Activated CD4-positive, alpha-beta T cell treated with anti-CD3 and anti-CD28 coated beads for 1 hour (primary cell): ENCODE results near the gene SSC5D.
"Not testable (repeated sequence)": the region's sequence is repeated elsewhere in the genome, so short reads cannot be mapped to it uniquely, and the experiment has no call there.

ENCODE experiments used
- DNase-seq: peaks from one replicate; pipeline ENCODE4 v3.0.0-alpha.2; 2020

Gene SSC5D

GRCh38 chr19:55508120-55508519, 19.9 kb downstream of the SSC5D start:
- no peak for DNase-seq

GRCh38 chr19:55516878-55517620, 28.8 kb downstream of the SSC5D start:
- peak; percentile 87 for DNase-seq

DNA sequence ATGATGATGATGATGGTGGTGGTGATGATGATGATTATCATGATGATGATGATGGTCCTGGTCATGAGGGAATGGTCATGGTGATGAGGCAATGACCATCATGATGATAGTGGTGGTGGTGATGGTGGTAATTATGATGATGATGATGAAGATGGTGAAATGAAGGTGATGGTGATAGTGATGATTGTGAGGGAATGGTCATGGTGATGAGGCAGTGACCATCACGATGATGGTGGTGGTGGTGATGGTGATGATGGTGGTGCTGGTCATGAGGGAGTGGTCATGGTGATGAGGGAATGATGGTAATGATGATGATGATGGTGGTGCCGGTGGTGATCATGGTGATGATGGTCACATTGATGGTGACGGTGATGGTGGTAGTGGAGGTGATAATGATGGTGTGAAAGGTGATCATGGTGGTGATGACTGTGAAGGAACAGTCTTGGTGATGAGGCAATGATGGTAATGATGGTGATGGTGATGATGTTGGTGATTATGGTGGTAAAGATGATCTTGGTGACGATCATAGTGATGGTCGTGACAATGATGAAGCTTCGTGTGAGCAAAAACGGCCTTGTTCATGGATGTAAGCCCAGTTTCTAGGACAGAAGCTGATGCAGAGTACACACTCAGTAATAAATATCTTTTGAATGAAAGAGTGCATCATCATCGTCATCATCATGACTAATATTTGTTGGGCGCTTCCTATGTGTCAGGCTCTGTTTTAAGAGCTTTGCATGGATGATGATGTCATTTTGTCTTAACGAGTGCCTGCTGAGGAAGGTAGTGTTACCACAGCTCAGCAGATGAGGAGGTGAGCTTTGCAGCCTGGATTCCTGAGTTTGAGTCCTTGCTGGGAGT, 31.4 kb downstream of the SSC5D start:
- DNase-seq: no peak

DNA sequence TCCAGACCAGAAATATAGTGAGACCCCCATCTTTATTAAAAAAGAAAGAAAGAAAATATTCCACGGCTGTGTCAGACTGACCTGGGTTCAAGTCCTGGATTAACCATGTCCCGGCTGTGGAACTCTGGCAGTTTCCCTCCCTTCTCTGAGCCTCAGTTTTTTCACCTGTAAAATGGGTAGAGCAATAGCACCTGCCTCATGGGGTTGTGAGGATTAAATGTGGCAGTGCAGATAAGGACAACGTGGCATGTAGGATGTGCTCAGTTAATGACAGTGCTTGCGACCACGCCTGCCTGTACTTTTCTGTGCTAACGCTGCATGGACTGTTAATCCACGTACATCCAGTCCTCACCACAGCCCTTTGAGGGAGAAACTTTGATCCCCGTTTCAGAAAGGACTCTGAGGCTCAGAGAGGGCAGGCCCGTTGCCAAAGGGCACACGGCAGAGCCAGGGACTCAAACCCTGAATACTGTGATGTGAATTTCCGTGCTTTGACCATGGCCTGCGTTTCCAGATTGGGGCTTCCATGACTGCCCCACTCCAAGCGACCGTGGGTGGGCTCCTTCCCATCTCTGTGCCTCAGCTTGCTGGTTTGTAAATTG, 32.6 kb downstream of the SSC5D start:
- DNase-seq: no peak

GRCh38 chr19:55525289-55526101, 37.3 kb downstream of the SSC5D start:
- DNase-seq: no peak

DNA sequence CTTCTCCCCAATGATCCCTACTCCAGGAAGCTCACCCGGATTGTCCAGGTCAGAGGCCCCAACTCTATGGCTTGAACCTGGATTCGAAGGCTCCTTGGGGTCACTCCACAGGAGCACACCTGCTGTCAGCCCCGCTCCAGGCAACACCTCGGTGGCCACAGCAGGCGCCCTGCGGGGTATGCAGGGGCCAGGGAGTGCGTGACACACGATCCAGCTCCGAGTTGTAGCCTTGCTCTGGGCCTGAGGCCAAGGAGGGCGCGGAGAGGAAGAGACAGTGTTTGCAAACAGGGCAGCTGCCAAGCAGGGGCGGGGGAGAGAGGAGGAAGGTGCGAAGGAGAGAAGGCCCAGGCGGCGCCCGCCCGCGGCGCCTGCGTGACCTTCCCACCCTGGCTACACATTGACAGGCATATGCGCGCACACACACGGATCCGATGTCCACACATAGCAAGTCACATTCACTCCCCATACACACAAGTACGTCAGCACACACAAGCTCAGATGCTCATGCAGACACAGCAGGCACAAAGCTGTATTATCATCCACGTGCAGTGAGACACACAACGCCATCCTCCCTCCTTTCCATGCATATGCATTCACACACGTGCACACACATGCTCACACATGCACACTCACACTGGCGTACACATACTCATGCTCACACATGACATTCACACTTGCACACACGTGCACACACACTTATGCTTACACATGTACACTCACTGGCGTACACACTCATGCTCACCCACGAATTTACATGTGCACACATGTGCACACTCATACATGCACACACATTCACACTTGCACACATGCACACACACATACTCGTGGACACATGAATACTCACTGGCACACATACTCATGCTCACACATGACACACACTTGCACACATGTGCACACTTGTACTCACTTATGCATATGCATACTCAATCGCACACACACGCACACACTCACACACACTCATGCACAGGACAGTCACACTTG, 38.3 kb downstream of the SSC5D start:
- DNase-seq: no peak

DNA sequence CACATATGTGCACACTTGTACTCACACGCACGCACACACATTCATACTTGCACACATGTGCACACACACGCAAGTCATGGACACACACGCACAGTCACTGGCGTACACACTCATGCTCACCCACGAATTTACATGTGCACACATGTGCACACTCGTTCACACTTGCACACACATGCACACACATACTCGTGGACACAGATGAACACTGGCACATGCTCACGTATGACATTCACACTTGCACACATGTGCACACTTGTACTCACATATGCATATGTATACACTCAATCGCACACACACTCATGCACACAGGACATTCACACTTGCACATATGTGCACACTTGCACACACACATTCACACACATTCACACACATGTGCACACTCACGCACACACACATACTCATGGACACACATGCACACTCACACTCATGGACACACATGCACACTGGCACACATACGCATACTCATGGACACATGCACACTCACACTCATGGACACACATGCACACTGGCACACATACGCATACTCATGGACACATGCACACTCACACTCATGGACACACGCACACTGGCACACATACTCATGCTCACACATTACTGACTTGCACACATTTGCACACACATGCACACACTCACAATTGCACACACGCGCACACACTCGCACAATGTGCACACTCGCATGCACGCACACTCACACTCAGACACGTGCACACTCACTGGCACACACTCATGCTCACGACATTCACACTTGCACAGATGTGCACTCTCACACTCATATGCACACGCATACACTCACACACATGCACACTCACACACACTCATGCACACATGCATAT, 39.2 kb downstream of the SSC5D start:
- DNase-seq: no peak

DNA sequence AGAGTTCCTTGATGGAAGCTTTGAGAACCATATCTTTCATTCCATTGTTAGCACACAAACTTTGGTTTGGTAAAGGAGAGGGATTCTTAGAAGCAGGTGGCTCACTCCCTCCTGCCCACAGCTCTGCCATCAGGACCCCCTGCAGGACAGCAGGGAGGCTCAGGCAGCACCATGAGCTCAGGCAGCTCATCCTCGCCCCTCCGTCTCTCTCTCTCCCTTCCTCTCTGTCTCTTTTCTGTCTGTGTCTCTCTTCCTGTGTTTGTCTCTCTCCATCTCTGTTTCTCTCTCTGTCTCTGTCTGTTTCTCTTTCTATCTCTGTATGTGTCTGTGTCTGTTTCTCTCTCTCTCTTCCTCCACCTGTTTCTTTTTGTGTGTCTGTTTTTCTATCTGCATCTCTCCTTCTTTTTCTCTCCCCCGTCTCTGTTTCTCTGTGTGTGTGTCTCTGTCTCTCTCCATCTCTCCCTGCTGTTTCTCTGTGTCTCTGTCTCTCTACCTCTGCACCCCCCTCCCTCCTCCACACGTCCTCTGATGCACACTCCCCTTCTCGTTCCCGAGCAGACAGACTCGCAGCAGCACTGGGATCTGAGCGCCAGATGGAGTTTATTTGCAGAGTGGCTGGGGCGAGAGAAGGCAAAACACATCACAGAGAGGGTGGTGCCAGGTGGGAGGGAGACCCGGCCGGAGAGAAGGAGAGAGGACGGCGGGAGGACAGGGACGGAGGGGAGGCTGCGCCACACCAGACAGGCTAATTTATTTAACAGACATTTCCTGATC, 40.0 kb downstream of the SSC5D start:
- DNase-seq: no peak

DNA sequence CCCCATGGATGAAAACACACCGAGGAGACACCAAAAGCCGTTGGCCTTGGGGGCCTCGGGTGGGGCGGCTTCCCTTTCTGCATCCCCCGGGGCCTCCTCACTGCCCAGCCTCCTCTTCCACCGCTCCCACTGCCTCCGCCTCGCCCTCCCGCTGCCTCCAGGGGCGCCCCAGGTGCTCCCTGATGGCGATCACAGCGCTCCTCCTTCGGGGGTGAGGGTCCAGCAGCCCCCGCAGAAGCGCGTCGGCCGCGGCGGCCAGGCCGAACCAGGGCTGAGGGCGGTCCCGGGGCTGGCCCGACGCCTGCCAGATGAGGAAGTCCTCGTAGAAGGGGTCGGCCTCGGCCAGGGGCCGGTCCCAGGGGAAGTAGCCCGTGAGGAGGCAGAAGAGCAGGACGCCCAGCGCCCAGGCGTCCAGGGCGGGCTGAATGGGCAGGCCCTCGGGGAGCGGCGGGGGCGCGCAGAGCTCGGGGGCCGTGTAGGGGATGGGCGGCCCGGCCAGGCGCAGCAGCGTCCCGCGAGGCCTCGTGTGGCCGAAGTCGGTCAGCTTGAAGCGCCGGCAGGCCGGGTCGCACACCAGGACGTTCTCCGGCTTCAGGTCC, 41.5 kb downstream of the SSC5D start:
- no peak for DNase-seq

DNA sequence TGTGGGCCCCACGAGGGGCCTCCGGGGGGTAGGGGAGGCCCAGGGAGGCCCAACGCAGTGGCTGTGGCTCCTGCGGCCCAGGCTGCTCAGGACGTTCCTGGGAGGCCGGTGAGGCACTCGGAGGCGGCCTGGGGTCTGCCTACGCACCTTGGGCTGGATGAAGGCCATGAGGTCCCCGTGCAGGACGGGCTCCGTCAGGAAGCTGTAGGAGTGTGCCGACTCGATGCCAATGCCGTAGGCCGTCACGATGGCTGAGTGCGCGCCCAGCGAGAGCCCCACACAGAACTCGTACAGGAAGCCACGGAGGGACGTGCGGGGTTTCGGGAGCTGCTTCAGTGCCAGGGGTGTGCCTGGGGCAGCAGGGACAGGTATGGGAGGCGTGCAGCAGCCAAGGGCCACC, 42.8 kb downstream of the SSC5D start:
- DNase-seq: no peak

- DNase-seq: not testable (repeated sequence)
These were observed 46.0 kb downstream of the SSC5D start for GRCh38 chr19:55534280-55534679.

DNA sequence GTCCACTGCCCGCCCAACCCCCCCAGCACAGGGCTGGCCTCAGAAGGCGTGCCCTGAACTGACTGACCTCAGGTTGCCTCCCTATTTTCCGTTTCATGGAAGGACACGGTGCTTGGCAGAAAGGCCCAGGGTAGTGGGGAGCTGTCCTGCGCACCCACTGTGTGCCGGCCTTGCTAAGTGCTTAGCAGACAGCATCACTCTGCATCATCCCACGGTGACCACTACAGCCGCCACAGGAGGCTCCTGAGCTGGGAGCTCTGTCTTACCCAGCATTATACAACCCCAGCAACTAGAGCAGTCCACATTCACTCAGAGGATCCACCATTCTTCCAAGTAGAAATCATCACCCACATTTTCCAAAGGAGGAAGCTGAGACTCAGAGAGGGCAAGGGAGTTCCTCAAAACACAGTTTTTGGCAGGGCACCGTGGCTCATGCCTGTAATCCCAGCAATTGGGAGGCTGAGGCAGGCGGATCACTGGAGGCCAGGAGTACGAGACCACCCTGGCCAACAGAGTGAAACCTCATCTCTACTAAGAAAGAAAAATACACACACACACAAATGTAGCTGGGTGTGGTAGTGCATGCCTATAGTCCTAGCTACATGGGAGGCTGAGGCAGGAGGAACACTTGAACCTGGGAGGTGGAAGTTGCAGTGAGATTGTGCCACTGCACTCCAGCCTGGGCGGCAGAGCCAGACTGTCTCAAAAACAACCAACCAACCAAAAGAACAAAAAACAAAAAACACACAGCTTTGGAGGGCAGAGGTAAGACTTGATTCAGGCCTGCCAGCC, 47.1 kb downstream of the SSC5D start:
- DNase-seq: no peak

DNA sequence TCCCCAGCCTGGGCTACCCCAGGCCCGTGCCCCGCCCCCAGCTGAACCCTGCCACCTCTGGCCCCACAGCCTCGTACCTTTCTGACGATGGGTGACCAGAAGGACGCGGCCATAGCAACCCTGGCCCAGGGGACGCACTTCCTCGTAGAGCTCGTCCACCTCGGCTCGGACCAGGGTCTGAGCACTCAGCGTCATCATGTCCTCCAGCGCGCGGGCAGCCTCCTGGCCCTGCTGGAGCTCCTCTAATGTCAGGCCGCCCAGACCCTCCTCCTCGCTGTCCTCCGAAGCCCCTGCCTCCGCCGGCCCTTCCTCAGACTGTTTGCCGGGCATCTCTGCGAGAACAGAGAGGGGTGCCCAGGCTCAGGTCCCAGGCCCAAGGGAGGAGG, 47.7 kb downstream of the SSC5D start:
- no peak for DNase-seq

GRCh38 chr19:55536366-55536765, 48.1 kb downstream of the SSC5D start:
- no peak for DNase-seq

DNA sequence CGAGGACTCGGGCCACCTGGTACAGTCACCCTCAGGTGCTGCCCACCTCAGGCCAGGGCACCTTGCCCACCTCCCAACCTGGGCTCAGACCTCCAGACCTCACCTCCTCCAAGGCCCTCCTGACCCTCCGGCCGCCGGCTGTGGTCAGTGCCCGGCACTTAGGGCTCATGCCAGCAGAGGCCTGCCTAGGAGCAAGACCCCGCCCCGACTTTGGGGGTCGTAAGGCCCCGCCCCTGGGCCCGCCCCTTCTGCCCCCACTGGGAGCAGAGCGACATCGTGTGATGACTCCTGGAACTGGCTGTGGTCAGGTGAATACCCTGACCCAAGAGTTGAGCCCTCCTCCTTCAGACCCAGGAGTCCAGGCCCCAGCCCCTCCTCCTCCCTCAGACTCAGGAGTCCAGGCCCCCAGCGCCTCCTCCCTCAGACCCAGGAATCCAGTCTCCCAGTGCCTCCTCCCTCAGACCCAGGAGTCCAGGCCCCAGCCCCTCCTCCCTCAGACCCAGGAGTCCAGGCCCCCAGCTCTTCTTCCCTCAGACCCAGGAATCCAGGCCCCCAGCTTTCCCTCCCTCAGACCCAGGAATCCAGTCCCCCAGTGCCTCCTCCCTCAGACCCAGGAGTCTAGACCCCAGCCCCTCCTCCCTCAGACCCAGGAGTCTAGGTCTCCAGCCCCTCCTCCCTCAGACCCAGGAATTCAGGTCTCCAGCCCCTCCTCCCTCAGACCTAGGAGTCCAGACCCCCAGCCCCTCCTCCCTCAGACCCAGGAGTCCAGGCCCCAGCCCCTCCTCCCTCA, 48.9 kb downstream of the SSC5D start, which contains the start of gene SBK2:
SBK2 (minus strand) TSS at position 183 of the 790 bp plus-strand sequence. CDS start 839 bp downstream, outside the sequence.
- DNase-seq: no peak

DNA sequence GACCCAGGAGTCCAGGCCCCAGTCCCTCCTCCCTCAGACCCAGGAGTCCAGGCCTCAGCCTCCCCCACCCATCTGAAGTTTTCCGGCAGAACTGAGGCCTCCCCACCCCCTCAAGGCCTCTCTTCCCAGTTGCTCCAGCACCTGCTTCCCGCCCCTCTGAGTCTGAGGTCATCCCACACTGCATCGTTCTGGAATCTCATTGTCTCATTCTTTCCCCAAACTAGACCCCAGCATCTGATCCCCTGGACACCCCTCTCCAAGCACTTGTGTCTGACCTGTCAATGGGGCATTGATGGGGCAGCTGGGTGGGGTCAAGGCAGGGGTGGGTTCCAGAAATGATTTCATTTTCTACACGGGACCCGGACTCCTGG, 49.5 kb downstream of the SSC5D start:
- no peak for DNase-seq

- DNase-seq: no peak
These were observed 49.9 kb downstream of the SSC5D start for GRCh38 chr19:55538132-55538531.
